Dermis blood vessel endothelial cell (primary cell): ENCODE results near the gene KPNA4. TPM values are rescaled to one million over a fixed set of nuclear protein-coding genes. Genes with fewer than 3 reads are reported as not detected.

Experiments
- DNase-seq: peaks from one replicate; pipeline ENCODE4 v3.0.0; 2010
- total RNA-seq: library from RNA; depleted of rRNA; stranded (reverse); fragments of >200 nt; gene quantifications from 2 replicates; pipeline ENCODE4 v1.2.3, GENCODE V29; 2014

Gene KPNA4
- total RNA-seq, 1 donor from 2014 or later, result 23.5 TPM

DNA sequence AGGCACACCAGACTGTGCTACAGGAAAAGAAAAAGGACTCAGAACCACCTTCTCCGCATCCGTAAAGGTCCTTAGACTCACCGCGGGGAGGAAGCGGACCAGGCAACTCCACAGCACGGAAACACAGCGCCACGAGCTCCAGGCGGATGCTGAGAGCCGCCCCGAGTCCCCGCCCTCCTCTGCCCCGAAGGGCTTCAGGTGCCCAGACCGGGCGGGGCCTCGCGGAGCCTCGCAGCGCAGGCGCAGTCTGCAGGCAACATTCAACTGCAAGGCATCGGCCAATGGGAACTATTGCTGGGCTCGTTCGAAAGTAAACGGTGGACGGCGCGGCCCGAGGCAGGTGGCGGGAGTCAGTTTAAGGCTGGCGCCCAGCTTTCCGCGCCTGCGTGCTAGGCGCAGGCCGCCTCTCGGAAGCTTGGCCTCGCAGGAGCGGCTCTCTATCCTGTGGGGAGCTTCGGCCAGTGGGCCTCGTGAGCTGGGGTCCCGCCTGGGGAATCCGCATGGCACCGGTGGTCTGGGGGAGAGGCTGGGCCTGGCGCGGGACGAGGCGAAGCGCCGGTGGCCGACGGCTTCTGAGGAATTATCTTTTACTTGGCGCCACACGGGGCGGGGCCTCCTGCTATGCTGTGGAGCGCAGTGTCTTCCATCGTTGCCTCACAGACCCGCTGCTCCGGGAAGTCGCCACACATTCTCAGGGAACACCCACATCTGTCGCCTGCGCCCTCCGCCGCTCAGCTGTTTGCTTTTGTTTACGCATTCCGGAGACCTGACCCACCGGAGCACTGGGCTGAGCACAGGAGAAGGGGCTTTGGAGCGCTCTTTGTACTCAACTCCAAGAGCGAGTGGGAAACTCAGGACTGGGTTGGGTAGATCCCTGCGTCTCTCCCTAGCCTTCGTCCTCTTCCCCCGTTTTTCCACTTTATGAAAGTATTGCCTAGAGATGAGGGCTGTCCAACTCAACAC lies 115.5 kb downstream of the KPNA4 start, which contains the start of gene TRIM59:
TRIM59 (minus strand) TSS at position 151 of the 963 bp plus-strand sequence. CDS start 10,603 bp downstream, outside the sequence.
- DNase-seq, result peak; percentile 98

DNA sequence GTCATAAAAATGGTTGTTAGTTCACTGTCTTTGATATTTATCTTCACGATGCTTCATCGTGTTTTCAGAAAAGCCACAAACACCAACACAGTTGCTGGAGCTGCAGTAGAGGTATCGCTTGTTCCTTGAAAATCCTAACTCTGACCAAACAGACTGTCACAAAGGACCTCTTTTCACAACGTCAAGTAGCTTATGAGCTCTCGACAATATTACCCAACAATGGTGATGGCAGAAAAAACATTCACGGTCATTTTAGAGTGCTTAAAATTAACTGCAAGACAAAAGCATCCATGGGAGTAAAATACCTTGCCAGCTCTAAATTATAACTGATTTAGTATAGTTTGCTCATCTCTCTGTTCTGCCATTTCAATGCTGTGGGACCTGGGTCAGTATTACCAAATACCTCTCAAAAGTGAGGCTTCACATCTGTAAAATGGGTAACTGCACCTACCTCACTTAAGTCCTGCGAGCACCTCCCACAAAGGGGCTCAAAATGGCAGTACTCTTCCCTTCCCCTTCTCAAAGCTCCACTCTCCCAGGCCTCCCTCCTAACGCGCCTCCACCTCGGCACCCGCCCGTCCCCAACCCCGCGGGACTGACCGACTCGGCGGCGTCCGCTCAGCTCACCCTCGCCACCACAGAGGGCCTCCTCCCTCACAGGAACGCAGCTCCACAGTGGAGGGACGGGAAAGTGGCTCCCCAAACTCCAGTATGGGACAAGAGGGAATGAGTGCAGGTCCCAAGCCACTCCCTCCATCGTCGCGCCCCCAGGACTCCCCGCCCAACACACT lies 116.3 kb downstream of the KPNA4 start:
- DNase-seq, result peak; percentile 47

GRCh38 chr3:160447544-160447943 lies 117.8 kb downstream of the KPNA4 start:
- no peak for DNase-seq

DNA sequence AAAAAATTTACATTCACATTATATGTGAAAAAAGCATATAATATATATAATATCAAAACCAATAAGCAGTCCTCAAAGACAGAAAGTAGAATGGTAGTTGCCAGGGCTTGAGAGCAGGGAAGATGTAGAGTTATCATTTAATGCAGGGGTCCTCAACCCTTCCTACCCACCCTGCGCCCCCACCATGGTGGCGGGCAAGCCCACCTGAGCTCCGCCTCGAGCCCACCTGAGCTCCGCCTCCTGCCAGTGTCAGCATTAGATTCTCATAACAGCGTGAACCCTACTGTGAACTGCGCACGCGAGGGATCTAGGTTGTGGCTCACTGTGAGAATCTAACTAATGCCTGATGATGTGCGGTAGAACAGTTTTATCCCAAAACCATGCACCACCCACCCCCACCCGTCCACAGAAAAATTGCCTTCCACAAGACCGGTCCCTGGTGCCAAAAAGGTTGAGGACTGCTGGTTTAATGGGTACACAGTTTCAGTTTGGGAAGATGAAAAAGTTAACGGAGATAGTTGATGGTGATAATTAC lies 118.8 kb downstream of the KPNA4 start:
- no peak for DNase-seq

- DNase-seq, result no peak
These were observed 119.5 kb downstream of the KPNA4 start for GRCh38 chr3:160445854-160446253.

Other genes starting within 250 kb of the KPNA4 start
- 28.6 and 31.4 TPM in 2 replicates for gene IFT80, start 166.3 kb downstream of the KPNA4 start, total RNA-seq
- gene SMC4, start 165.9 kb downstream of the KPNA4 start, total RNA-seq, result 46.8 and 131 TPM in 2 replicates
- gene TRIM59, start 115.8 kb downstream of the KPNA4 start, total RNA-seq, result 19.7 and 30.5 TPM in 2 replicates
- gene ARL14, start 111.6 kb upstream of the KPNA4 start, total RNA-seq, result not detected in 2 replicates
- 1.0 and 2.1 TPM in 2 replicates for gene PPM1L, start 190.7 kb upstream of the KPNA4 start, total RNA-seq